HG03280 (cell line): ENCODE measurements around the gene ABHD4.
A peak's percentile ranks its signal among the peaks of the same experiment; 100 is the strongest.
"Not testable (repeated sequence)": the region's sequence is repeated elsewhere in the genome, so short reads cannot be mapped to it uniquely, and the experiment has no call there.

Source experiments
- ATAC-seq: cut with Tn5 transposase; IDR thresholded peaks from one replicate; pipeline ENCODE4 v1.9.1; 2021; ENCODE audit warnings: mild to moderate bottlenecking, moderate library complexity; ENCODE audit not compliant: unreplicated experiment

Gene ABHD4

DNA sequence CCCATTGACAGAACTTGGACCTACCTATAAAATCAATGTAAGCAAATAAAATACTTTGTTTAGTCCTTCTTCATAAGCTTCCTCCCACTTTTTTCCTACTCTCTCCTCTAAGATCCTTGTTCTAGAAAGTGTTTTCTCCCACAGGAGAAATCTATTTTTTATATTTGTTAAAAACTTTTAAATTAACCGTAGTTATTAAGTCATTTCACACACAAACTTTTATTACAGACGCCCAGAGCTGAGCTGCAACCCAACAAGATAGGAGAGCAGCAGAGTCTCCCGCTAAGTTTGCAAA lies 36.8 kb upstream of the ABHD4 start:
- ATAC-seq = no peak

GRCh38 chr14:22561661-22562579 lies 36.2 kb upstream of the ABHD4 start:
- ATAC-seq = no peak

DNA sequence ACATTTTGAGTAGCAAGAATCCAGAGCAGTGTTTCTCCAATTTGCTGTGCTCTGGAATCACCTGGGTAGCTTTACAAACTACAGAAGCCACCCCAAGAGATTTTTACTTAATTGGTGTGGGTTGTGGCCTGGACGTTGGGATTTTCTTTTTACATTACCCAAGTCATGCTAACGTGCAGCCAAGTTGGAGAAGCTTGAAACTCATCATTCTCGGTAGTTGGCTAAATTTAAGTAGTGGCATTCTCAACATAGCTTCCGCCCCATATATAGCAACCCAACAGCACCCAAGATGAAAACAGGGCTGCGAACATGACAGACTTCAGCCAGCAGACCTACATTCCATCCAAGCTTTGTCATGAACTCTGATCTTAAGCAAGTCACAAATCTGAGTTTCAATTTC lies 34.1 kb upstream of the ABHD4 start:
- ATAC-seq = peak; percentile 36

GRCh38 chr14:22564463-22564862 lies 33.6 kb upstream of the ABHD4 start:
- ATAC-seq = peak; percentile 0

- ATAC-seq = peak; percentile 34
These were observed 32.6 kb upstream of the ABHD4 start for GRCh38 chr14:22565391-22565945.

DNA sequence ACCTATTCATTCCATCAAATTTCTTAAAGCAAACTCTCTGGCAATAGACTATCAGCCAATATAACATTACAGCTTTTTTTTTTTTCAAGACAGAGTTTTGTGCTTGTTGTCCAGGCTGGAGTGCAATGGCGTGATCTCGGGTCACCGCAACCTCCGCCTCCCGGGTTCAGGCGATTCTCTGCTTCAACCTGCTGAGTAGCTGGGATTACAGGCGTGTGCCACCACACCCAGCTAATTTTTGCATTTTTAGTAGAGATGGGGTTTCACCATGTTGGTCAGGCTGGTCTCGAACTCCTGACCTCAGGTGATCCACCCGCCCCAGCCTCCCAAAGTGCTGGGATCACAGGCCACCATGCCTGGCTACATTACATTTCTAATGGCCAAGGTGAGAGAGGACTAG lies 31.8 kb upstream of the ABHD4 start:
- not testable (repeated sequence) for ATAC-seq

DNA sequence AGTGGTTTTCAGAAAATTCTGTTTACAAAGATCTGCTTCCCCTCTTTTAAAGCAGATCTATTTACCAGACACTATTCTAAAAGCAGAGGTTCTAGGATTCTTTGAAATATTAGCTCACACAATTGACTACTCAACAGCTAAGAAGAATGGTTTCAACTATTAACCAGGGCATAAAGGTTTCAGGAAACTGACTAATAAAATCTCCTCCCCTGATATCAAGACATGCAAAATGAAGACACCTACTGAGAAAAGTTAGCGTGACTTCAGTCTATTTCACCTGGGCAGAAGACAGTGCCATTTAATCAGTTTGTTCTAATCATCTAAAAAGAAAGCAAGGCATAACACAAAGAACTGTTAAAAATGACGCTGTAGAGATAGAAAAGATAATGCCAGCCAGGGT lies 31.3 kb upstream of the ABHD4 start:
- ATAC-seq = no peak

DNA sequence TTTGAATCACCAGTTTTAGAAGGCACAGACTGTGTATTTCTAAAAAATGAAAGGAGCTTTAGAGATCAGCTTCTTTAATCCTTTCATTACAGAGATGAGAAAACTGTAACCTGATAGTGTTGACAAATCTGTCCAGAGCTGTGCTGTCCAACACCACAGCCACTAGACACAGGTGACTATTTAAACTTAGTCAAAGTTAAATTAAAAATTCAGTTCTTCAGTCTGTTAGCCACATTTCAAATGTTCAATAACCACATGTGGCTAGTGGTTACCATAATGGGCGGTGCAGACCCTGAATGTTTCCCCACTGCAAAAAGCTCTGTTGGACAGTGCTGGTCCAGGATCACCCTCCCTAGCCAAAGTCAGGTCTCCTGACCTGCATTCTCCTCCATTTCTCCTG lies 30.7 kb upstream of the ABHD4 start:
- no peak for ATAC-seq

DNA sequence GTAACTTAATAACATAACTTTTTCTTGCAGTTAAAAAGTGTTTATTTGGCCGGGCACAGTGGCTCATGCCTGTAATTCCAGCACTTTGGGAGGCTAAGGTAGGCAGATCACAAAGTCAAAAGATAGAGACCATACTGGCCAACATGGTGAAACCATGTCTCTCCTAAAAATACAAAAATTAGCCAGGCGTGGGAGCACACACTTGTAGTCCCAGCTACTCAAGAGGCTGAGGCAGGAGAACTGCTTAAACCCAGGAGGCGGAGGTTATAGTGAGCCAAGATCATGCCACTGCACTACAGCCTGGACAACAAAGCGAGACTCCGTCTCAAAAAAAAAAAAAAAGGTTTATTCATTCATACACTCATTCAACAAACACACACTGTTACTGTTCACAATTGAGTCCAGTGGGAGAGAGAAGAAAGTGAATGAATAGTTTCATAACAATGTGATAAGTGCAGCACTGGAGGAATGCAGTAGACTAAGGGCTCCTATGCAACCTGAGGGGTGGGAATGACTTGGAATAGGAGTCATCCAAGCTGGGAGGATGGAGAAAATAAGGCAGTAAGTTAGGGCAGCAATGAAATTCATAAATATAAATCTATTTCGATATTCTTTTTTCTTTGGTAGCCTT lies 28.9 kb upstream of the ABHD4 start:
- no peak for ATAC-seq

- ATAC-seq = no peak
These were observed 28.4 kb upstream of the ABHD4 start for GRCh38 chr14:22569737-22570131.

GRCh38 chr14:22570132-22570949 lies 27.8 kb upstream of the ABHD4 start:
- peak; percentile 78 for ATAC-seq

DNA sequence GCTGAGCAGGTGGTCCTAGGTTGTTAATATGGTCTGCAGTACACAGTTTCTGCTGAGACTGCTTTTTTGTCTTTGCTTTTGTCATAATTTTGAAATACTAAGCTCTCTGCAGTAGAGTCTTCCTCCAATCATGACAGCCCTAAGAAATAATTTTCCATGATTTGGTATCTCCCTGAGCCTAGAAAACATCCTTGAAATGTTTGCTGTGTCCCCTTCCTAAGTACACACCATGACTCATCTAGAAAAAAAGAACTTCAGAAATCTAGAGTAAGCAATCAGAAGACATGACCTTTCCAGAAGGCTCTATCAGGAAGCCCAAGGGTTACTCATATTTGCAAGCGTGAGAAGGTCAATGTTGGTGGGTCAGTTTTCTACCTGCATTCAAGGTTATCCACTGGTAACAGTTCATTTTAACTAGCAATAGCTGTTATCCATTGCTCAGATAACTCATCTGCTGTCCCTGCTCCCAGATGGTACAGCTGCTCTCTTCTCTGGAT lies 25.5 kb upstream of the ABHD4 start:
- ATAC-seq = no peak

DNA sequence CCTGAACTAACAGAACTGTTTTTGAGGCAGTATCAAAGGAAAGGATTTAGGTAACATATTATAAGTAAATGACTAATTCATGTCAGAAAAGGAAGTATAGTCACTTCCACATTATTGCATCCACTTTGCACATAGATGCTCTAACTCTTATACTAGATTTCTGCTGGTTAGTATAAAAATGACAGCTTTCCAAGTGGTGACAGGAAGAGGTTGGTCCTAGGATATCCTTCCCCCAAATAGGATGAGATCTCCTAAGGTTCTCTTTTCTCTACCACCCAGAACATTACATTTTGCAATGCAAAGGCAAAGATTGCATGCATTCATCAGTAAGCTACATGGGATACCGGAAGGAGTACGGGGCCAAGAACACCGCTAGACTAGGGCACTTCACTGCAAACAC lies 24.3 kb upstream of the ABHD4 start:
- ATAC-seq = no peak

GRCh38 chr14:22577334-22577908 lies 20.7 kb upstream of the ABHD4 start:
- ATAC-seq = no peak

DNA sequence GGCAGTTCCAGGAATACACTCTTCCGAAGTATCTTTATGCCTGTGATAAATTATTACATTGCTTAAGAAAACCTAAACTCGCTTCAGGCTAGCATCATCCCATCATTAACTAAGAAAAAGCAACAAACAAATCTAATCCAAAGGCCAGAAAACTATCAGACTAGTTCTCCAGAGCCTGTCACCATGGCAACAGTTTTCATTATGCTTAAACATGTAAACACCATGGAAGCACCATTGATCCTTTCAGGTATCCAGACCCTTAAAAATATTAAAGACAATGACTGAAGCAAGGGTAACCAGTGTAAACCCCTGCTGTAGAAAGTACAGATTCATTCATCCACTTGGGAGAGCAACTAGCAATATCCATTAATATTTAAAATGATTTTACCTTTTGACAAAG lies 18.9 kb upstream of the ABHD4 start:
- no peak for ATAC-seq

GRCh38 chr14:22579881-22580280 lies 18.2 kb upstream of the ABHD4 start:
- no peak for ATAC-seq

DNA sequence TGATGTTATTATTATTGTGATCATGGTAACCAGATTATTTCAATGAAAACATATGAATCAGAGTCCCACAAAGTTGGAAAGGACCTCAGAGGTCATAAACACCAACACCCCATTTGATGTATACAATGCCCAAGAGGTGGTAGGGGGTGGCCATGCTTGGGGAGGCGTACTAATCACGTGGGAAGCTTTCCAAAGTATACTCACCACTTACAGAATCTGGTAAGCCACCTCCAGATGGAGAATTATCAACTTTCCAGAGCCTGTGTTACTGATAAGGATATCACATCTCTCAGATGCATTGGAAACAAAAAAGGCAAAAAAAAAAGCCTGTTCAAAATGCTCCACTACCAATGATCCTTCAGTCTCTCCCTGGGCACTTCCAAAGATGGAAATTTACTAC lies 17.5 kb upstream of the ABHD4 start:
- ATAC-seq = no peak

DNA sequence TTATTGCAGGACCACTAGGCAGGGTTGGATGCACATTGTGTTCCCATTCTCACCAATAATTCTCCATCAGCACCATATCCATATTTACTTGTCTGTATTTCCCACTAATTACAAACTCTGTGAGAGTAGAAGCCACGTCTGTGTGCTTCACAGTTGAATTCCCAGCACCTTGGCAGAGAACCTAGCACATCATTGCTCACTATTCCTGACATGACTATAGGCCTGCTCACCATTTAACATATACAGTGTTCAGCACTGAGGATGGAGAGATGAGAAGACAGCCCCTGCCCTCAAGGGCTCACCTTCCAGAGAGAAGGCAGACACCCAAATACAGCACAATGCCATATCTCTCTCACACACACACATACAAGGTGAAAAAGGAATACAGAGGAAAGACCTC lies 14.1 kb upstream of the ABHD4 start:
- no peak for ATAC-seq

DNA sequence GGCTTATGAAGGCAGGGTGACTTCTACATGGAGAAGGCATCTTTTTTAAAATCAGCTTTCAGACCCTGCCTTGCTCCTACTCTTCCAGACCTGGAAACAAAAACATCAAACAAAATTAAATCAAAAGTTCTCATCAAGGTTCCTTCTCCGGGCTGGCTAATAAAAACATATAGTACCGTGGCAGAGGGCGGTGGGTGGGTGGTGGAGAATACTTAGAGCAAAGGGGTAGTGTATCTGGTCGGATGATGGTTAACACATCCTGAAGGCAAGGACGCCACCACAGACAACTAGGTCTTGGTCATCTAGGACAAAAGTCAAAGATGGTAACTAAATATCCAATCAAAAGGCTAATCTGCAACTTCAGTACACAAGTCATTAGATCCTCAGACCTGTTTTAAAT lies 10.9 kb upstream of the ABHD4 start:
- ATAC-seq = no peak

DNA sequence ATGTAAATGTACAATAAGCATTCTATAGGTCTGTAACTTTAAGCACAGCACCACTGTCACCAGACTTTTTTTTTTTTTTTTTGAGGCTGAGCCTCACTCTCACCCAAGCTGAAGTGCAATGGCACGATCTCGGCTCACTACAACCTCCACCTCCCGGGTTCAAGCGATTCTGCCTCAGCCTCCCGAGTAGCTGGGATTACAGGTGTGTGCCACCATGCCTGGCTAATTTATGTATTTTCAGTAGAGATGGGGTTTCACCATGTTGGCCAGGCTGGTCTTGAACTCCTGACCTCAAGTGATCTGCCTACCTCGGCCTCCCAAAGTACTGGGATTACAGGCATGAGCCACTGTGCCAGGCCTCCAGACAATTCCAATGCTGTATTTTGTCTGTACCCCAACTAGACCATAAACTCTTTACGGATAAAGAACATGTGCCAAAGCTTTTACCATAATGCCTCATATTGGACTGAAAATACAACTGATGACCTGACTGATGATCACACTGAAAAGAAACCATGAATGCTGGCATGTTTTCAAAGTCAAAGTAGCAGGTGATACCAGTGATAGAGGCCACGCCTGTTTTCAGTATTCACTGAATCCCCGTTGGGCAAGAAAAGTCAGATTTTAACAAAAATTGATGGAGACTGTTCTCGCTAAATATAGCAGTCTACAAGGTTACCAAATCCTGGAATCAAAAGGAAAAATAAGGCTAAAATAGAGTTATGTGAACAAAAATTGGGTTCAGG lies 10.2 kb upstream of the ABHD4 start:
- not testable (repeated sequence) for ATAC-seq
